GM04503 (cell line): Measurements from ENCODE around the gene NXNL1.

Experiments
- DNase-seq: peaks from one replicate; pipeline ENCODE4 v3.0.0-alpha.2; 2012; ENCODE audit warnings: low read depth

The NXNL1 gene

GRCh38 chr19:17419621-17420474, 40.9 kb downstream of the NXNL1 start, which contains the start of gene MVB12A:
TSS of gene MVB12A (plus strand) at chr19:17420047. CDS start at chr19:17420136, 89 bp downstream.
- DNase-seq: peak; percentile 95

GRCh38 chr19:17419154-17419620, 41.5 kb downstream of the NXNL1 start:
- no peak for DNase-seq

GRCh38 chr19:17418710-17419109, 42.0 kb downstream of the NXNL1 start:
- DNase-seq: no peak

GRCh38 chr19:17415121-17415520, 45.6 kb downstream of the NXNL1 start:
- no peak for DNase-seq

GRCh38 chr19:17414097-17414496, 46.6 kb downstream of the NXNL1 start:
- no peak for DNase-seq

GRCh38 chr19:17411801-17412200, 48.9 kb downstream of the NXNL1 start:
- DNase-seq: no peak

- DNase-seq: no peak
These were observed 50.7 kb downstream of the NXNL1 start for GRCh38 chr19:17409990-17410389.

GRCh38 chr19:17406887-17407196, 53.9 kb downstream of the NXNL1 start:
- DNase-seq: no peak

- no peak for DNase-seq
These were observed 54.5 kb downstream of the NXNL1 start for GRCh38 chr19:17406046-17406886.
